D341Med (cell line): ENCODE data around the gene PRKCB.

Experiments
- DNase-seq: peaks from one replicate; pipeline ENCODE4 v3.0.0; 2012; ENCODE audit warnings: low spot score

PRKCB gene

DNA sequence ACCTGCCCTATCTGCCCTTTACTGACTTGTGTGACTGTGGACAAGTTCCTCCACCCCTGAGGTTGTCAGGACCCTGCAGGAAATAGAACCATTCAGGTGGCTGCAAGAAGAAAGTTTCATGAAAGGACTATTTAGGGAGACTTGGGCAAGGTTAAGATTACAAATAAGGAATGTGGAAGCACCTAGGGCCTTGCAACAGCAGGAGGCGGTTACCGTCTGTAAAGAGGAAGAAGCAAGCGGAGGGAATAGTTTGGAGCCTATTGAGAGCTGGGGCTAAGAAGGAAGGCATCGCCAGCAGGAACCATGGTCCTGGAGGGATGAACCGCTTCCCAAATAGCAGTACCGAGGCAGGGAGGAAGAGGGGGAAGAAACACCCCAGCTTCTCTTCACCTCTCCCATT is 132.4 kb downstream of the PRKCB start:
- DNase-seq, result no peak

DNA sequence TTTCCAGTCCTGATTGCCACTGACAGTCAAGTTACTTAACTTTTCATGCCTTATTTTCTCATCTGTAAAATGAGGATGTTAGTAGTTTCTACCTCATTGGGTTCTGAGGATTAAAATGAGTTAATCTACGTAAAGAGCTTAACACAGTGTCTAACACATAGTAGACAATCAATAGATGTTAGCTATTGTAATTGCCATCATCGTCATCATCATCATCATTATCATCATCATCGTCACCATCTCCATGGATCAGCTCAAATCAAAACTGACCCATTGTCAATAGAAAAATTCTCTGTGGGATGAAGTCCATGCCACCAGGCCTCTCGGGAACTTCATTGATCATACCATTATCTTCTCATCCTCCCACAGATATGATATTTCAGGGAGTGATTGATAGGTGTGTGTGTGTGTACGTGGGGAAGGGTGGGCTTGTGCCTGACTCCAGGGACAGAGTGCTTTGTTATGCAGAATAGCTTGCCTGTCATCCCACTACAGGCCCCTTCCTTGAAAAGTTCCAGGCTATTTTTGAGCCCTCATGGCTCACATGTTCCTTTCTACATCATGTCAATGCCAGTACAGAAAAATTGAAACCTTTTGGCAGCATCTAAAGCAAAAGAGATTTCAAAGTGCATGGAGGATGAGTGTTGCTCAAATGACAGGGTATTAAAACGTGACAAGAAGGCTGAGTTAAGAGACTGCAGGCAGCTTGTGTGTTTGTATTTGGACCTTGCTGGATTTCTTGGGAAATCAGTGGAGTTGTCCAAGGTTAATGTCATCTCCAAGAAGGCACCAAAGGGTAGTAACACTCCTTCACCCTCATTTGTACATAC is 133.9 kb downstream of the PRKCB start:
- no peak for DNase-seq

DNA sequence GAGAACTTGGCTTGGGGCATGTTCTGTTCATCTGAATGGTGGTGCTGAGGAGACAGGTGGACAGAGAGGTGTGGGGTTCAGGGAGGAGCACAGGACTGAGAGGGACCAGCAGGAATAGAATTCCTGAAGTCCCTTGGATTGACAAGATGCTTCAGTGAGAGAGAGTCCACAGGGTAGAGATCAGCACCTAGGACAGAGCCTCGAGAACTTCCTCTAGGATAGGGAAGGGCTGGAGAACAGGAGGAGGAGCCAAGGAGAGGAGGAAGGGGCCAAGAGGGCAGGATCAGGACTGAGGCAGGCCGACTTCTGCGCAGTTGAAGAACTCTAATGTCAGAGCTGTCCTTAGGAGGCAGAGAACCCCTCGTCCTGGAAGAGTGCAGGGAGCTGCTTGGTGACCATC is 138.4 kb downstream of the PRKCB start:
- DNase-seq, result no peak

DNA sequence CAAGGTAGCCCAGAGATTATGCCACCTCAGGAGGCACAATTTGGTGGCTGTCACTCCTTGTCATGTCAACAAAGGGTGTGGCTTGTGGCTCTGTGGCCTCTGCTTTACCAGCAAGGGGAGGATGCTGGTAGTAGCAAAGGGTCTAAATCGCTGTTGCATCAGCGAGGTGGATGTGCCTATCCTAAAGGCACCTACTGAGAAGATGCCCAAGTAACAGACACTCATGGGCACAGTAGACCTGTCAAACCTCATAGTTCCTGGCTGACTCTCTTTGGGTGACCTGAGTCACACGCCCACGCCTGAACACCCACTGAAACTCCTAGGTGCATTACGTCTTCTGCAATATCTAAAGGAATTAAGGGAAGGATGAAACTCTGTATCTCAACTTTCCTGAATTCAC is 139.5 kb downstream of the PRKCB start:
- DNase-seq, result no peak

DNA sequence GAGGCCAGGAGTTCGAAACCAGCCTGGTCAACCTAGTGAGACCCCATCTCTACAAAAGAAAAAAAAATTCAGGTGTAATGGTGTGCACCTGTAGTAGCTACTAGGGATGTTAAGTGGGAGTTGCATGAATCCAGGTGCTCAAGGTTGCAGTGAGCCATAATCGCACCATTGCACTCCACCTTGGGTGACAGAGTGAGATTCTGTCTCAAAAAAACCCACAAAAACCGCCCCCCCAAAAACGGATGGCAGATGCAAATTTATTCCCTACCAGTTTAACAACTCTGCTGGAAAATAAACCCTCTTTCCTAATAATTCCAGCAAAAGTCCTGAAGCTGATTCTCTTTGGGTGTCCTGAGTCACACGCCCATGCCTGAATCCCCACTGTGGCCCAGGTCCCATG is 140.3 kb downstream of the PRKCB start:
- no peak for DNase-seq

DNA sequence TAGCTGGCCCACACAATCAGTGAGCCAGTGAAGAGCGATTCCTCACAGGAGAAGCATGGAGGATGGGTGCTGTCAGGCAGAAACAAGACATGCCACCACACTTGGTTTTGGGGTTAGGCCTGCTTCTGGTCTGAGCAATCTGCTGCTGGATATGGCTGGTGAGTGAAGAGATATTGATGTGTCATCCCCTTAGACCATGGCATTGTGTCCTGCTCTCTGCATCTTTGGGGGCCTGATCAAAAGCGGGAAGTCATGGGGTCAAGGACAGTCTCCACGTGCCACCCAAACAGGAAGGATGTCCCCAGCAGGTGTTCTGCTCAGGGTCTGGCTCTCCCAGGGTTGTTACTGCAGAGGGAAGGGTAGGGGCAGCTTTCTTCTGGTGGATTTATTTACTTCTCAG is 140.7 kb downstream of the PRKCB start:
- DNase-seq, result no peak

DNA sequence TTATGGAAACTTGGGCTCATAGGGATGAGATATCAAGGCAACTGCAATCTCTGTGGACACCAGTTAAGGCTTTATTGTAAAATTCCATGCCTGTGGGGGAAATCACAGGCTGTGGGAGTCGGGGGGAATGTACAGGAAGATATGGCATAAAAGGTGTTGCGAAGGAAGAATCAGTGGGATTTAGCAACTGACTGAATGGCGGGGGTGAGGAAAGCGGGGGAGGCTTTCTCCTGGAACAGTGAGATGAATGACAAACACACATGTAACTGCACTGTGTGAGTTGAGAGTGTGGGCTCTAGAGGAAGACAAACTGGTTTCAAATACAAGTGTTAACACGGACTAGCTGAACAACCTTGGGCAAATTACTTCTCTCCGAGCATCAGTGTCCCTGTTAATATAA is 143.7 kb downstream of the PRKCB start:
- DNase-seq, result no peak

DNA sequence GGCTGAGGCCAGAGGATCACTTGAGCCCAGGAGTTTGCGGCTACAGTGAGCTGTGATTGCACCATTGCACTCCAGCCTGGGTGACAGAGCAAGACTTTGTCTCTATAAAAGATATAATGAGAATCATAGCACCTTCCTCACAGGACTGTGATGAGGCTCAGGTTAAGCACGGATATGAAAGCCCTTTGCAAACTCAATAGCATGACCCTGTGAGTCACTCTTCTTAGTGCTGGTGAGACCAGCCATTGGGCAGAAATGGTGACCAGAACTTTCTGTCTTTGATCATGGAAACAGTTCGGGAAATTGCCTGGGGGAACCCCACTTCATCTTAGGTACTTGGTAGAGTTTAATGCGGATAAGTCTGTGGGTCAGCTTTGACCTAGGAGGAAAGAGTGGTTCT is 144.2 kb downstream of the PRKCB start:
- DNase-seq, result no peak

DNA sequence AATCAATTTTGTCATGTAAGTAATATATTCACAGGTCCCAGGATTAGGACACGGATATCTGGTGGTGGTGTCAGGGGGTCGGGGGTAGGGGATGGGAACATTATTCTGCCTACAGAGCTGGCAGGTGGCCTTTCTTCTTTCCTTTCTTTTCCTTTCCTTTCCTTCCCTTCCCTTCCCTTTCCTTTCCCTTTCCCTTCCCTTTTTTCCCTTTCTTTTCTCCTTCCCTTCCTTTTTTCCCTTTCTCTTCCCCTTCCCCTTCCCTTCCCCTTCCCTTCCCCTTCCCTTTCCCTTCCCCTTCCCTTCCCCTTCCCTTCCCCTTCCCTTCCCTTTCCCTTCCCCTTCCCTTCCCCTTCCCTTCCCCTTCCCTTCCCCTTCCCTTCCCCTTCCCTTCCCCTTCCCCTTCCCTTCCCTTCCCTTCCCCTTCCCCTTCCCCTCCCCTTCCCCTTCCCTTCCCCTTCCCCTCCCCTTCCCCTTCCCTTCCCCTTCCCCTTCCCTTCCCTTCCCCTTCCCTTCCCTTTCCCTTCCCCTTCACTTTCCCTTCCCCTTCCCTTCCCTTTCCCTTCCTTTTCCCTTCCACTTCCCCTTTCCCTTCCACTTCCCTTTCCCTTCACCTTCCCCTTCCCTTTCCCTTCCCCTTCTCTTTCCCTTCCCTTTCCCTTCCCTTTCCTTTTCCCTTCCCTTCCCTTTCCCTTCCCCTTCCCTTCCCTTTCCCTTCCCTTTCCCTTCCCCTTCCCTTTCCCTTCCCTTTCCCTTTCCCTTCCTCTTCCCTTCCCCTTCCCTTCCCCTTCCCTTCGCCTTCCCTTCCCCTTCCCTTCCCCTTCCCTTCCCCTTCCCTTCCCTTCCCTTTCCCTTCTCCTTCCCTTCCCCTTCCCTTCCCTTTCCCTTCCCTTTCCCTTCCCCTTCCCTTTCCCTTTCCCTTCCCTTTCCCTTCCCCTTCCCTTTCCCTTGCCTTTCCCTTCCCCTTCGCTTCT is 145.9 kb downstream of the PRKCB start:
- DNase-seq, result no peak

DNA sequence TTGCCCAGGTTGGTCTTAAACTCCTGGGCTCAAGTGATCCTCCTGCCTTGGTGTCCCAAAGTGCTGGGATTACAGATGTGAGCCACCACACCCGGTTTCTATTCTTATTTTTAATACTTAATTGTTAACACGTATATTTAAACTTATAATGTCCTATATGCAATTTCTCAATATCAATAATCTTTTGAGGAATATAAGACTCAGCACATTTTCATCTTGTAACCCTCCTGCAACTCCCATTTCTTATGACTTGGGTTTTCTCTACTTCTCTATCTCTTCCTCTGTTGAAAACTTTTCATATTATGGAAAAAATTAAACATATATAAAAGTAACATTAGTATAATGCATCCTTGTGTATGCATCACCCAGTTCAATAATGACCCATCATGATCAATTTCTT is 150.7 kb downstream of the PRKCB start:
- no peak for DNase-seq

DNA sequence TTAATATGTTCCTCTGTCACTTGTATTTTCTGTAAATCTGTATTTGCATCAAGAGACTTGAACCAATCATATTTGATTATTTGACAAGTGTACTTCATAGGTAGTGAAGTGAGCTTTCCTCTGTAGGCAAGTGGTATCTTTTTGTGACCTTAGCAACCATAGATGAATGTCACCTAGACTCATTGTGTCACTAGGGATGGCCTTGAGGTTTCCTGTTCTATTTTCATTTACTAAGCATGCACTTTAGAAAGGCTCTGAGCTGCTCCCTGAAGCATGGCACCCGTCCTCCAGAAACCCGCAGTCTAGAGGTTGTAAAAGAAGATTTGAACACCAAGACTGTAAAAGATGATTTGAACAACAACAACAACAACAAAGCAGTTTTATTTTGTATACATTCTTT is 151.7 kb downstream of the PRKCB start:
- no peak for DNase-seq

DNA sequence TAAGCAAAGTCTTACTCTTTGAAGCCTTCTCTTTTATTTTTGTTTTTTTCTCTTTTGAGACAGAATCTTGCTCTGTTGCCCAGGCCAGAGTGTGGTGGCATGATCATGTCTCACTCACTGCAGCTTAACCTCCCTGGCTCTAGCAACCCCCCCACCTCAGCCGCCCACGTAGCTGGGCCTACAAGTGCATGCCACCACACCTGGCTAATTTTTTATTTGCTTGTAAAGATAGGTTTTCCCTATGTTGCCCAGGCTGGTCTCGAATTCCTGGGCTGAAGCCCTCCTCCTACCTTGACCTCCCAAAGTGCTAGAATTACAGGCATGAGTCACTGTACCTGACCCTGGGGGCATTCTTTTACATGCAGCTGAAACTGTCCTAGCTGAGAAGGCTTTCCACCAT is 154.7 kb downstream of the PRKCB start:
- no peak for DNase-seq

DNA sequence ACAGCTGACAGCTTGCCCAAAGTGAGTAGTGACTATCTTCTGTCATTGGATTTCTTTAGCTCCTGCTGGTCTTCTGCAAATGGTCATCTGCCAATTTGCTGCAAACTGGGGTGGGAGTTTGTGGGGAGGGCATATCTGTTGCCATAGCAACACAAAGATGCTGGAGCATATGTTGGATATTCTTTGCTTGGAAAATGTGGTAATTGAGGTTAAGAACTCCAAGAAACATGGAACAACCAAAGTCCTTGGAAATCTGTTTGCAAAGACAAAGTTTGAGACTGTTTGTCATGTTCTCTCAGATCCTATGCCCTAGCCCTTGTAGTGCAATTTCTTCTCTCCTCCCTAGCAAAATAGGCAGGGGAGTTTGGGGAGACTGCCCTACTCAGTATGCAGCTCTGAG is 155.3 kb downstream of the PRKCB start:
- DNase-seq, result no peak

DNA sequence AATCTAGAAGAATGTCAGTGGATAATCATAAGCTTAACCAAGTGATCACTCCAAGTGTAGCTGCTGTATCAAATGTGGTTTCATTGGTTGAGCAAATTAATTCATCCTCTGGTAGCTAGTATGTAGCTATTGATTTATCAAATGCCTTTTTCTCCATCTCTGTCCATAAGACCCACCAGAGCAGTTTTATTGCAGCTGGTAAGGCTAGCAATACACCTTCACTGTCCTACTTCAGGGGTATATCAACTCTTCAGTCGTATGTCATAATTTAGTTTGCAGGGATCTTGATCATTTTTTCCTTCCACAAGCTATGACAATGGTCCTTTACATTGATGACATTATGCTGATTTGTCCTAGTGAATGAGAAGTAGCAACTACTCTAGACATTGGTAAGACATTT is 158.8 kb downstream of the PRKCB start:
- DNase-seq, result no peak

DNA sequence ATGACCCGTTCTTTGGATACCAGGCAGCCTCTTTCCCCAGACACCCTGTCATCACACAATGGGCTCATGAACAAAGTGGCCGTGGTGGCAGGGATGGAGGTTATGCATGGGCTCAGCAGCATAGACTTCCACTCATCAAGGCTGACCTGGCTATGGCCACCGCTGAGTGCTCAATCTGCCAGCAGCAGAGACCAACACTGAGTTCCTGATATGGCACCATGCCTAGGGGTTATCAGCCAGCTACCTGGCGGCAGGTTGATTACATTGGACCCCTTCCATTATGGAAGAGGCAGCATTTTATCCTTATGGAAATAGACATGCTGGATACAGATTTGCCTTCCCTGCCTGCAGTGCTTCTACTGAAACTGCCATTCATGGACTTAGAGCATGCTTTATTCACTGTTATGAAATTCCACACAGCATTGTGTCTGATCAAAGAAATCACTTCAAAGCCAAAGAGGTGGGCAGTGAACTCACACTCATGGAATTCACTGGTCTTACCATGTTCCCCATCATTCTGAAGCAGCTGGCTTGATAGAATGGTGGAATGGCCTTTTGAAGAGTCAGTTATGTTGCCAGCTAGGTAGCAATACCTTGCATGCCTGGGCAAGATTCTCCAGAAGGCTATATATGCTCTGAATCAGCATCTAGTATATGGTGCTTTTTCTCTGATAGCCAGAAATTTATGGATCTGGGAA is 160.6 kb downstream of the PRKCB start:
- no peak for DNase-seq

DNA sequence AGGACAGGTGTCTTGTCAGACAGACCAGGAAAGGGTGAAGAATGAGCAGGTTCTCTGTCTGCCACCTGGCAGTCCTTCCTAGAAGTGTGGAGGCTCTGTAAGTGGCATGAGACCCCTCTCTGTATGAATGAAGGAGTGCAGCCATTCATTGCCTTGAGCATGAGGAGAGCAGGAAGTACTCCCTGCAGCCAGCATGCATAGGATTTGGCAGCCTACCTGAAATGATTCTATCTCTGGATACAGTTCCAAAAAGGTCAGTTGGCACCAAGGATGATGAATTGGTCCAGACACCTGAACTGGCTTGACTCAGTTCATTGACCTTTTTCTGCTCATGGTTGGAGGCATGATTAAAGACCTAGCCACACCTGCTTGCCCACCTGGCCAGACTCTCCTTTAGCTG is 163.0 kb downstream of the PRKCB start:
- no peak for DNase-seq

DNA sequence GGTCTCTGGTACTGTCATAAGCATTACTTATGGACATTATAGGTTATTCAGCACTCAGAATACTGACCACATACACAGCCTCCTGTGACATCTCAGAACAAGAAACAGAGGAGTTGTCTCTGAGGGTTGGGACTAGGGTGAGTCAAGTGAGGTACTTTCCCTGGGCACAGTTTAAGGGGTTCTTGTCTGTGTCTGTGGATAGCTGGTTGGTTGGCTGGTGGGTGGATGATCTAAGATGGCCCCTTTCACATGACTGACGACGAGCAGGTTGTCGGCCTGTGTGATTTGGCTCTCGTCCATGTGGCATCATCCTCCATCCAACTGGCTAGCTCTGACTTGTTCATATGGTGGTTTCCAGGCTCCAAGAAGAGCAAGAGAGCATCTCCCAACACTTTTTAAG is 163.9 kb downstream of the PRKCB start:
- DNase-seq, result no peak

DNA sequence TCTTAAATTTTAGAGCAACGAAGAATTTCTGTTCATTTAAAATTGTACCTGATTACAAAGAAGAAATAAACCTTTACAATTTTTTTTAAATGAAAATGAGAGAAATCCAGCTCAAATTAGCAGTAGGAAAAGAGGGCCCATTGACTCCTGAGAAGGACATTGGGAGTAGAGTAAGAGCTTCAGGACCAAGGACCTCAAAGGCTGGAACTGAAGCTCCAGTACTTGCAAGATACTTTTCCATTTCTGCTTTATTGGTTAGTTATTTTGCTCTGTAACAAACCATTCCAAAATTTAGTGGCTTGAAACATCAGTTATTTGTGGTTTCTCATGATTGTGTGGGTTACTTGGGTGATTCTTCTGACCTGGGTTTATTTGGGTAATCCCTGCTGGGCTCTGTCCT is 165.9 kb downstream of the PRKCB start:
- no peak for DNase-seq

DNA sequence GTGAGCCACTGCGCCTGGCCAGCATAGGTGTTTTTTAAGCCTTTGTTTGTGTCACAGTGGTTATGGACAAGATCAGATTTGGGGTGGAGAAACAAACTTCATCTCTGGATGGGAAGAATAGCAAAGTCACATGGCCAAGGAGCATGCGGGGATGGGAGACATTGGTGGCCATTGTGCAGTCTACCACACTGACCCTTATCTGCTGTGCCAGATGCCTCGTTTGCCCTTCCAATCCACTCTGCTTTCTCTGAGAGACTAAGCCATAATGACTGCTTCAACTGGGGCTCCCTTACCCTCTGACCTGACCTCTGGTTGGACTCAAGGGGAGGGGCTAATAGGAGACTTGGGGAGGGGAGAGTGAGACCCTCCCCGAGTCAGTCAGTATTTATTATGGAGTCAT is 166.8 kb downstream of the PRKCB start:
- no peak for DNase-seq

DNA sequence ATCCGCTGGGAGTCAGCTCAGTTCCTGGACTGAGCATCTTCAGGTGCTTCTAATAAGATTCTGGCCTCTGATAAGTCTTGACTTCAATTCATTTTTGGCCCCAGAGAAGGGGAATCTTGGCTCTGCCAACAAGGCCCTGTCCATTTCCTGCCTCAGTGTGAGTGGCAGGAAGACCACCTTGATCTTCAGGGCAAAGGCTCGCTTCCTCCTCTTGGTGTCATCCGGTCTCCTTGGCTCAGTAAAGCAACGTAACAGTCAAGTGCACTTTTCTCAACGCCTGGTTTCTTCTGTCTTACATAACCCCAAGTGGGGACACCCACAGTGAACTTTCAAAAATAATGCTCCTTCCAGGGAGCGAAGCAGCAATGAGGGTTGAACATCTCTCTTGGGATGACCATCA is 169.8 kb downstream of the PRKCB start:
- DNase-seq, result no peak

DNA sequence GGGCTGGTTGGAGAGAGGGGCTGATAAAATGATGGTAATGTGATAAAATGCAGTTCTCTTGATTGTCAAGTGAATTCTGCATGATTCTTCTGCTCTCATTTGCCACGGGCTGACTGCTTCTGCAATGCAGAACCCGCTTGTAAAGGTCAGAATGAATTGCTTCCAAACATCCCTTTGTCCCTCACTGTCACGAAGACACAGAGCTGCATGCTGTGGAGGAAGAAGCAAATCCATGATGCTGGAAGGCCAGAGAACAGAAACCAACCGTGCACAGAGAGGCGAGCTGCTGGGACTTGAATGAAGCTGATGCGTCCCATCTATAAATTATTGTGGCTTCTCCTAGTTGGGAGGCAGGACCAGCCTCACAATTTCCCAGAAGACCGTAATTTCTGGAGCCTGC is 171.6 kb downstream of the PRKCB start:
- no peak for DNase-seq

DNA sequence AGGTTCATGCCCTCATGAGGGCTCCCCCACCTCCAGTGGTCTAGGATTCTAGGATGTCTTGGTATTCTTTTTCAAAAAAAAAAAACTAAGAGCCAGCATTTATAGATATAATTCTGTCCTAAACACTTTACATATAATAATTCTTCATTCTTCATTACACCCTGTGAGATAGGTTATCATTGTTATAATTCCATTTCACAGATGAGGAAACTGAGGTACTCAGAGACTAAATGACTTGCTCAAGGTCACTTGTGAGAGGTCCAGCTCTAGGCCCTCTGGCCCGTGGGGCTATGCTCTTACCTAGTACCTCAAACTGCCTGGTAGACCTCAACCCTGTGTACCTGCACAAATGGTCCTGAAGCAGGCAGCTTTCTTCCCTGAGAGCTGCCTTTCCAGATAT is 172.2 kb downstream of the PRKCB start:
- no peak for DNase-seq

DNA sequence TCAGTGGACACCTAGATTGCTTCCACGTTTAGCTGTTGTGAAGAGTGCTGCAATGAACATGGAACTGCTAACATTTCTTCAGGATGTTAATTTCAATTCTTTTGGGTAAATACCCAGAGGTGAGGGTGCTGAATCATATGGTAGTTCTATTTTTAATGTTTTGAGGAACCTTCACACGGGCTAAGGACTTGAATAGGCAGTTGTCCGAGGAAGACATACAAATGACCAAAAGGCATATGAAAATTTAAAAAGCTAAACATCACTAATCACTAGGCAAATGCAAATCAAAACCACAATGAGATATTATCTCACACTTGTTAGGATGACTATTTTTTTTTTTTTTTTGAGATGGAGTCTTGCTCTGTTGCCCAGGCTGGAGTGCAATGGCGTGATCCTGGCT is 173.3 kb downstream of the PRKCB start:
- no peak for DNase-seq
